ENCODE measurements around the gene NEK2. TPM values are rescaled to one million over a fixed set of nuclear protein-coding genes. Genes with fewer than 3 reads are reported as not detected.

NEK2 gene
- total RNA-seq, 1 donor from 2014 or later, result 0.26 TPM

- Histone ChIP-seq H3K36me3 (ENCODE audit: control insufficient read depth, insufficient read depth, low read length) (no peaks in the 10 kb centered on the region), H3K4me3 (ENCODE audit: low read depth, low read length) (no peak overlapping the region), H3K27me3 (ENCODE audit: control insufficient read depth, insufficient read depth, low read length) (no peaks in the 10 kb centered on the region)
- TF ChIP-seq CTCF (IDR thresholded peaks at IDR 0.05; ENCODE audit: insufficient read depth, low read length, severe bottlenecking), result no peak
- FAIRE-seq, result no peak
- DNase-seq (ENCODE audit: low read depth), result no peak
These were observed 38.7 kb upstream of the NEK2 start for GRCh38 chr1:211714154-211714553.

GRCh38 chr1:211713231-211713630, 37.8 kb upstream of the NEK2 start:
- H3K36me3 ChIP-seq (ENCODE audit: control insufficient read depth, insufficient read depth, low read length), result no peaks in the 10 kb centered on the region
- FAIRE-seq (no peak), DNase-seq (ENCODE audit: low read depth) (no peak)
- no peaks in the 10 kb centered on the region for H3K27me3 ChIP-seq (ENCODE audit: control insufficient read depth, insufficient read depth, low read length)
- no peak overlapping the region for H3K4me3 ChIP-seq (ENCODE audit: low read depth, low read length)
- no peak for TF ChIP-seq CTCF (IDR thresholded peaks at IDR 0.05; ENCODE audit: insufficient read depth, low read length, severe bottlenecking)

DNA sequence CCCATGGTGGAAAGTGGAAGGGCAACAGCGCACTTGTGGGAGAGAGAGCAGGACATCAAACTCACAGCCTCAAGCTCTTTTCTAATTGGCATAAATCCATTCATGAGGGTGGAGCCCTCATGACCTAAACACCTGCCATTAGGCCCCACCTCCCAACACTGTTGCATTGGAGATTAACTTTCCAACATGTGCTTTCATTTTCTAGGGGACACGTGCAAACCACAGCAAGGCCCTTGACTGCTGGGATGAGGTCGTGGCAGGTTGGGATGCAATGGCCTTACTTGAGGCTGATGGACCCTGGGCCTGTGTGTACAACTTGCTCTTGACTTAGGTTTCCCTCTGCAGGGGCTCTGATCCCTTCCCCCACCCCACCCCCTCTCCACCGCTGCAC, 35.9 kb upstream of the NEK2 start:
- Histone ChIP-seq H3K27me3 (ENCODE audit: control insufficient read depth, insufficient read depth, low read length) (no peaks in the 10 kb centered on the region), H3K4me3 (ENCODE audit: low read depth, low read length) (no peak overlapping the region), H3K36me3 (ENCODE audit: control insufficient read depth, insufficient read depth, low read length) (no peaks in the 10 kb centered on the region)
- DNase-seq (ENCODE audit: low read depth) (no peak), FAIRE-seq (no peak)
- TF ChIP-seq CTCF (IDR thresholded peaks at IDR 0.05; ENCODE audit: insufficient read depth, low read length, severe bottlenecking), result no peak

GRCh38 chr1:211710566-211711314, 35.3 kb upstream of the NEK2 start:
- Histone ChIP-seq H3K27me3 (ENCODE audit: control insufficient read depth, insufficient read depth, low read length) (no peaks in the 10 kb centered on the region), H3K4me3 (ENCODE audit: low read depth, low read length) (no peak overlapping the region), H3K36me3 (ENCODE audit: control insufficient read depth, insufficient read depth, low read length) (no peaks in the 10 kb centered on the region)
- DNase-seq (ENCODE audit: low read depth) (no peak), FAIRE-seq (no peak)
- TF ChIP-seq CTCF (IDR thresholded peaks at IDR 0.05; ENCODE audit: insufficient read depth, low read length, severe bottlenecking), result no peak

GRCh38 chr1:211708926-211709325, 33.5 kb upstream of the NEK2 start:
- H3K4me3 ChIP-seq (ENCODE audit: low read depth, low read length), result no peak overlapping the region
- no peak for FAIRE-seq
- TF ChIP-seq CTCF (IDR thresholded peaks at IDR 0.05; ENCODE audit: insufficient read depth, low read length, severe bottlenecking), result no peak
- DNase-seq (ENCODE audit: low read depth), result no peak
- H3K36me3 ChIP-seq (ENCODE audit: control insufficient read depth, insufficient read depth, low read length), result no peaks in the 10 kb centered on the region
- no peaks in the 10 kb centered on the region for H3K27me3 ChIP-seq (ENCODE audit: control insufficient read depth, insufficient read depth, low read length)

GRCh38 chr1:211708006-211708405, 32.6 kb upstream of the NEK2 start:
- no peak for TF ChIP-seq CTCF (IDR thresholded peaks at IDR 0.05; ENCODE audit: insufficient read depth, low read length, severe bottlenecking)
- no peak overlapping the region for H3K4me3 ChIP-seq (ENCODE audit: low read depth, low read length)
- peak; percentile 11 for DNase-seq (ENCODE audit: low read depth)
- no peaks in the 10 kb centered on the region for H3K36me3 ChIP-seq (ENCODE audit: control insufficient read depth, insufficient read depth, low read length)
- no peak for FAIRE-seq
- no peaks in the 10 kb centered on the region for H3K27me3 ChIP-seq (ENCODE audit: control insufficient read depth, insufficient read depth, low read length)
